ENCODE measurements around the gene MYO5C.

- TF ChIP-seq, protein P1, sequence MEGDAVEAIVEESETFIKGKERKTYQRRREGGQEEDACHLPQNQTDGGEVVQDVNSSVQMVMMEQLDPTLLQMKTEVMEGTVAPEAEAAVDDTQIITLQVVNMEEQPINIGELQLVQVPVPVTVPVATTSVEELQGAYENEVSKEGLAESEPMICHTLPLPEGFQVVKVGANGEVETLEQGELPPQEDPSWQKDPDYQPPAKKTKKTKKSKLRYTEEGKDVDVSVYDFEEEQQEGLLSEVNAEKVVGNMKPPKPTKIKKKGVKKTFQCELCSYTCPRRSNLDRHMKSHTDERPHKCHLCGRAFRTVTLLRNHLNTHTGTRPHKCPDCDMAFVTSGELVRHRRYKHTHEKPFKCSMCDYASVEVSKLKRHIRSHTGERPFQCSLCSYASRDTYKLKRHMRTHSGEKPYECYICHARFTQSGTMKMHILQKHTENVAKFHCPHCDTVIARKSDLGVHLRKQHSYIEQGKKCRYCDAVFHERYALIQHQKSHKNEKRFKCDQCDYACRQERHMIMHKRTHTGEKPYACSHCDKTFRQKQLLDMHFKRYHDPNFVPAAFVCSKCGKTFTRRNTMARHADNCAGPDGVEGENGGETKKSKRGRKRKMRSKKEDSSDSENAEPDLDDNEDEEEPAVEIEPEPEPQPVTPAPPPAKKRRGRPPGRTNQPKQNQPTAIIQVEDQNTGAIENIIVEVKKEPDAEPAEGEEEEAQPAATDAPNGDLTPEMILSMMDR (conservative IDR thresholded peaks at IDR 0.05; ENCODE audit: low read depth, low read length), result no peak
- no peak for TF ChIP-seq POLR2A (IDR thresholded peaks at IDR 0.05; ENCODE audit: low read depth, low read length)
- no peak for TF ChIP-seq RFX5 (IDR thresholded peaks at IDR 0.05; ENCODE audit: low read depth, low read length)
- no peak for TF ChIP-seq MAZ (IDR thresholded peaks at IDR 0.05; ENCODE audit: borderline replicate concordance, low read depth, low read length)
- no peak for TF ChIP-seq CEBPB (IDR thresholded peaks at IDR 0.05; ENCODE audit: low read depth, low read length)
- no peak for TF ChIP-seq USF2 (IDR thresholded peaks at IDR 0.05; ENCODE audit: low read depth, low read length)
- no peak for TF ChIP-seq SMC3 (IDR thresholded peaks at IDR 0.05; ENCODE audit: low read depth, low read length)
- no peak for TF ChIP-seq MAFK (IDR thresholded peaks at IDR 0.05; ENCODE audit: low read depth, low read length)
These were observed 37.9 kb downstream of the MYO5C start for GRCh38 chr15:52257734-52258062.
